Right renal pelvis (tissue), 4 donors: ENCODE data around the gene AGFG2. TPM values are rescaled to one million over a fixed set of nuclear protein-coding genes. Genes with fewer than 3 reads are reported as not detected.

Experiments used
- DNase-seq, 4 donors: peaks; one replicate each; pipeline ENCODE4 v3.0.0-alpha.2; 2013; ENCODE audit warnings: low read depth in 4 of 4, low spot score in 3 of 4, missing footprints in 1 of 4
- polyA plus RNA-seq, 4 donors: library from polyadenylated mRNA; unstranded; fragments of 120-200 nt; gene quantifications; one replicate each; pipeline ENCODE4 v1.2.1, GENCODE V29; 2013; ENCODE audit not compliant: insufficient read length in 4 of 4

AGFG2 gene
- polyA plus RNA-seq, 4 donors: 13.8 to 16.9 (median 14.4) TPM

GRCh38 chr7:100568896-100569844, 30.2 kb downstream of the AGFG2 start:
- no peak for DNase-seq

GRCh38 chr7:100570954-100571828, 32.2 kb downstream of the AGFG2 start:
- no peak for DNase-seq

GRCh38 chr7:100571829-100572116, 32.8 kb downstream of the AGFG2 start:
- no peak for DNase-seq

- no peak for DNase-seq
These were observed 33.4 kb downstream of the AGFG2 start for GRCh38 chr7:100572281-100572948.

GRCh38 chr7:100572949-100573675, 34.1 kb downstream of the AGFG2 start:
- no peak for DNase-seq

GRCh38 chr7:100573691-100574361, 34.8 kb downstream of the AGFG2 start, which contains the start of gene SAP25:
SAP25 (minus strand) TSS chr7:100573900; CDS start chr7:100573742, 158 bp downstream.
- DNase-seq: no peak

GRCh38 chr7:100574362-100575205, 35.6 kb downstream of the AGFG2 start:
- DNase-seq: no peak

- no peak for DNase-seq
These were observed 36.2 kb downstream of the AGFG2 start for GRCh38 chr7:100575206-100575631.

- no peak for DNase-seq
These were observed 36.9 kb downstream of the AGFG2 start for GRCh38 chr7:100575746-100576383.

- DNase-seq: no peak
These were observed 37.5 kb downstream of the AGFG2 start for GRCh38 chr7:100576384-100576993.

- DNase-seq: no peak
These were observed 38.1 kb downstream of the AGFG2 start for GRCh38 chr7:100577103-100577502.

- no peak for DNase-seq
These were observed 38.5 kb downstream of the AGFG2 start for GRCh38 chr7:100577507-100577906.

- DNase-seq: no peak
These were observed 39.5 kb downstream of the AGFG2 start for GRCh38 chr7:100578246-100579183.

GRCh38 chr7:100580466-100581283, 41.7 kb downstream of the AGFG2 start:
- no peak for DNase-seq

- DNase-seq: no peak
These were observed 43.1 kb downstream of the AGFG2 start for GRCh38 chr7:100582041-100582579.

- no peak for DNase-seq
These were observed 43.6 kb downstream of the AGFG2 start for GRCh38 chr7:100582650-100583049.
